HG03457 (cell line): ENCODE measurements around the gene SRD5A2.

ENCODE experiments used
- ATAC-seq: cut with Tn5 transposase; IDR thresholded peaks from one replicate; pipeline ENCODE4 v1.9.1; 2021; ENCODE audit warnings: moderate number of reproducible peaks; ENCODE audit not compliant: unreplicated experiment

The SRD5A2 gene, protein sequence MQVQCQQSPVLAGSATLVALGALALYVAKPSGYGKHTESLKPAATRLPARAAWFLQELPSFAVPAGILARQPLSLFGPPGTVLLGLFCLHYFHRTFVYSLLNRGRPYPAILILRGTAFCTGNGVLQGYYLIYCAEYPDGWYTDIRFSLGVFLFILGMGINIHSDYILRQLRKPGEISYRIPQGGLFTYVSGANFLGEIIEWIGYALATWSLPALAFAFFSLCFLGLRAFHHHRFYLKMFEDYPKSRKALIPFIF

DNA sequence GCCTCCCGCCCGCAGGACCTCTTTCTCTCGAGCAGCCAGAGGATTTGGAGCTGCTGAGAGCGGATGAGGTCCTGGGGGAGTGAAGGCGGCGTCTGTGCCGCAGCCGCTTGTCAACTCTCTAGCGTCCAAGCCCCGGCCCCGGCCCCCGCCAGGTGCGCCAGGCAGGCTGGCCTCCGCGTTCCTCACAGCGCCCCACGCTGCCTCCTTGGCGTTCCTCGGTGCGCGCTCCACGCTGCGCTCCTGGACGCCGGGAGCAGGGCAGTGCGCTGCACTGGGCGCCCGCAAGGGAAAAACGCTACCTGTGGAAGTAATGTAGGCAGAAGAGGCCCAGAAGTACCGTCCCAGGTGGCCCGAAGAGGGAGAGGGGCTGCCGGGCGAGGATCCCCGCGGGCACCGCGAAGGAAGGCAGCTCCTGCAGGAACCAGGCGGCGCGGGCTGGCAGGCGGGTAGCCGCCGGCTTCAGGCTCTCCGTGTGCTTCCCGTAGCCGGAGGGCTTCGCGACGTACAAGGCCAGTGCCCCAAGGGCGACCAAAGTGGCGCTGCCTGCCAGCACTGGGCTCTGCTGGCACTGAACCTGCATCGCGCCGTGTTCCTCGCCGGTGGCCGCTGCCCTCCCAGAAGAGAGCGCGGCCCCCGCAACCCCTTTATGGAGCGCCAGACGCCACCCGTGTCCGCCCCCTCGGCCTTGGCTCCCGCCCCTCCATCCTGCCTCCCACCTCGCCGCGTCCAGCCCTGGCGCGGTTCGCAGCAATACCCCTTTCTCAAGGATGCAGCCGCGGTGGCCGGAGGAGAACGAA, at the start of gene SRD5A2:
Gene SRD5A2 (minus strand): TSS at position 618 of the 797 bp plus-strand sequence. CDS start 38 bp downstream, at position 580.
- no peak for ATAC-seq

DNA sequence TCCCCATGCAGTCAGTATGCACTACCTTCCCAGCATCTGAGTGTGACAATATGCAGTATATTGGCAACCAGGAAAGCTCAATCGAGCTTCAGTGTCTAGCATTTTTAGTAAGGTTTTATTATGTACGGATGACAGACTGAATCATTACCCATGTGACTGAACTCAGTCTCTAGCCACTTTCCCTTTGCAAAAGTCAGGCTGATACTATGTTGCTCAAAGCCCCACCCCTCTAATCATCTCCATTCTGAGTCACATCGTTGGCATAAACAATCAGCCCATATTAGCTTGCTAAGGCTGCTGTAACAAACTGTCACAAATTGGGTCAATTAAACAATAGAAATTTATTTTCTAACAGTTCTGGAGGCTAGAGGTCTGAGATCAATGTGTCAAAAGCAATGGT, 25.8 kb upstream of the SRD5A2 start:
- ATAC-seq, result no peak

DNA sequence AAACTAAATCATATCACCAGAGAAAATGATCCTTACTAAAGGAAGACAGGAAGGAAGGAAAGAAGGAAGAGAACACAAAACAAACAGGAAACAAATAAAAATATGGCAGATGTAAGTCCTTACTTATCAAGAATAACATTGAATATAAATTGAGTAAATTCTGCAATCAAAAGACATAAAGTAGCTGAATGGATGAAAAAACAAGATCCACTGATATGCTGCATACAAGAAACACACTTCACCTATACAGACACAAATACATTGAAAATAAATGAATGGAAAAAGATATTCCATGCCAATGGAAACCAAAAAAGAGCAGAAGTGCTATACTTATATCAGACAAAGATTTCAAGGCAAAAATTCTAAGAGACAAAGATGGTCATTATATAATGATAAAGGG, 18.0 kb upstream of the SRD5A2 start:
- no peak for ATAC-seq

DNA sequence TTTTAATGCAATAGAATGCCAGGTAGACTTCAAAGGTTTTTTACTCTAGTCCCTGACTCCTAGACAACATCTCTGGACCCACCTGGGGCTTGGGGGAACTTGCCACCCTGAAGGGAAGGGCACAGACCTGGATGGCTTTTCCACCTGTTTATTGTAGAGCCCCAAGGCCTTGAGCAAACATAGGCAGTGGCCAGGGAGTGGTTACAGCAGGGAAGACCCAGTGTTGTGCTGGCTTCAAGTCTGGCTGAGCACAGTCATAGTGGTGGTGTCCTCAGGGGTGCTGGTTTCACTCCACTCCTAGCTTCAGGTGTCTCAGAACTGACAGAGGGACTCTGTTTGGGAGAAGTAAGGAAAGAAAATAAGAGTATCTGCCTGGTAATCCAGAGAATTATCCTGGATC, 5.5 kb upstream of the SRD5A2 start:
- ATAC-seq, result no peak

DNA sequence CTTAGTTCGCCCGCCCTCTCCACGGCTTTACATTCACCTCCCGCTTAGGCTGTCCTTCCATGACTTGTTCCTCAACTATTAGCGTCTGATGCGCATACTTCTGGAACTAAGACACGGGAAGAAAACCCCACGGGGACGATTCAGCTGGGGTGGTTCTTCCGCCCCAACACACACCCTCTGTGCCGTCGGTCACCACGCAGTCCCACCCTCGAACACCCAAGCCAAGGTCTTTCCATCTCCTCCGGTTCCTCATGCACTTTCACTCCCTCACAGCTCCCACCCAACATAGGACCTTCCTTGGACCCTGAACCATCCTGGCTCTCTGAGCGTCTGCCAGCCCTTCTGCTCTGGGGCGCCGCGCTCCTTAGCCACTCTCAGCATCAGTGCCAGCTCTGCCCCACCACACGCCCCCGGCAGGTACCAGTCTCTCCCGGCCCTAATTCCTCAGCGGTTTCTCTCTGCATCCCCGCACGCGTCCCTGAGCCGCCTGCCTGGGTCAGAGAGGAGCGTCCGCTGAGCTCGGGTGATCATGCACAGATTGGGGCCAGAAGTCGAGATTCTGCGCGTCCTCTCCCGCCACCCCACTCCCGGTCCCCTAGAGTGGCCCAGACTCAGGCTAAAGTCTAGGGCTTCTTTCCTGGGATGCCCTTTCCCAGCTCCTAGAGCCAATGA, 522 bp upstream of the SRD5A2 start:
- ATAC-seq, result no peak

DNA sequence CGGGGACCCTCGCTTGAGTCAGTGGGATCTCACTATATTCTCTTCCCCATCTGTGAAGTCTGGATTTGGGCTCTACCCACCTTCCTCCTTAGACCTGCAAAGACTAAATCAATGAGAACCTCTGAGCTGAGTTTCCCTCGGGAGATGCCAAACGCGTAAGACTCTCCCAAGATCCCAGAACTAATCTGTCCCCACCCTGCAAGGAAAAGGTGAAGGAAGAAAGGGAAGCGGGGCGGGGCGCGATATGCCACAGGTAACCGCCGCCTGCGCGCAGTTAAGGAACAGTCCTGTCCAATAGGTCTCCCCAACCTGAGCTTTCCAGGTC, 780 bp downstream of the SRD5A2 start:
- ATAC-seq, result no peak

DNA sequence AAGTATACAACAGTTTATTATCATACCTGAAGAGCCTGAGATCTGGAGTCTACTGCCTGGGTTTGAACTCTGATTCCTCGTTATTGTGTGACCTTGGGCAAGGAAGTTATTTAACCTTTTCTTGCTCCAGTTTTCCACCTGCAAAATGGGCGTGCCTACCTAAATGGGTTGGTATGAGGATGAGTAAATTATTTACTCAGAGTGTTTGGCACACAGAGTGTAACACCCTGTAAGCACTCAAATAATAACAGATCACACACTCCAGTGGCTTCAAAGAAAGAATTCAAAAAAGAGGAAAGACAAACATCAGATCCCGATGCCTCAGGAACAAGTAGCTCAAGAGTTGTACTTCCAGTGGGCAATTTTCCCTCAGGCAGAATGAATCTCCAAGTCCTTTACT, 2.4 kb downstream of the SRD5A2 start:
- ATAC-seq, result no peak

DNA sequence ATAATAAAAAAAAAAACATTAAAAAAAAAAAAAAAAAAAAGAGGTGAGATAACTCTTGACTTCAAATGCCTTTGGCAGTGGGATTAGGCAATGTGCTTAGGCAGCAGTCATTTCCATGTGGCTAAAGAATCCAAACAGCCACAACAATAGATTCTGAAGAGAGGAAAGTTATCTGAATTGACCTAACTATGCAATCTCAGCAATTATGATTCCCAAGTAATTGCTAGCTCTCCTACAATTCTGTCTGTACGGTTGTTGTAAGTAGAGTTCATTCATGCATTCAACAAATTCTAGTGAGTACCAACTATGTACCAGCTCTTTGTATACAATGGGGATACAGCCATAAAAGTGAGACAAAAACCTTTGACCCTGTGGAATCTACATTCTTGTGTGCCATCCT, 3.6 kb downstream of the SRD5A2 start:
- no peak for ATAC-seq

DNA sequence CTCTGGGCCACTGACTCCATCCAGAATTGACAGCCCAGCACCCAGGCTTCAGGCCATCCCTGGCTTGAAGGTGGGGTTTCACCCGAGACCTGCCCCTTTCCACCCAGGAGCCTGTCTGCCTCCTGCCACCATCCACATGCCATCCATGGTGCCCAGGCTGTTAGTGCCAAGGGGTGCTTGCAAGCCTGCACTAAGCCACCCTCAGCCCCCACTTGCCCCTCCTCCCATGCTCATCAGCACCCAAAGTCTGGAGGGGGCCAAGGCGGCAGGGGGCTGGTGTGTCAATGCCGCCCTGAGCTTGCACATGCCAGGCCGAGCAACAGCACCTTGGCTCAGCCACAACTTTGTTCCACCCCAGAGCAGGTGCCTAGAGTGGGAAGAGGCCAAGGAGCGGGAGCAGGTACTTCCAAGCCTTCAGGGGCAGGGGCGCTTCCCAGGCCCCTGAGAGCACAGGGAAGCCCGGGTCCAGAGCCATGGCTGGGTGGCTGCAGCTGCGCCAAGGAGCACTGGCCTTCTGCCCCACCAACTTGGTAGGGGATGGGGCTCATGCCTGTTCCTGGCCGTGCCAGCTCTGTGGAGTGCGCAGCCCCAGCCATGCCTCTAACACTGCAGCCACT, 12.0 kb downstream of the SRD5A2 start:
- ATAC-seq, result no peak

DNA sequence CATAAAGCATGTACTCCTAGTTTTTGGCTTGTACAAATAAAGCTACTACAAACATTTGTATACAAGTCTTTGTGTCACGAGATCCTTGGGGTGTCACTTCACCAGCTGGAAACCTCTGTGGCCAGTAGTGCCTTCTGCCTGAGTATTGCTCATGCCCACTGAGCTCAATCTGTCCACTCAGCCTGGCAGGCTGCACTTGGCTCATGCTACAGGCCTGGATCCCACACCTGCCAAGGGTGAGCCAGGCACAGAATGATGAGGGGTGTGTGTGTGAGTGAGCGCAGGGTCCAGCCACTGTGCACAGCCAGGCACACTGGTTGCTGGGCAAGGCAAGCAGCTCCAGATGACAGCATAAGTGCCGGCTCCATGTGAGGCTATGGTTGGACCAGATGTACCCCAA, 13.1 kb downstream of the SRD5A2 start:
- no peak for ATAC-seq

DNA sequence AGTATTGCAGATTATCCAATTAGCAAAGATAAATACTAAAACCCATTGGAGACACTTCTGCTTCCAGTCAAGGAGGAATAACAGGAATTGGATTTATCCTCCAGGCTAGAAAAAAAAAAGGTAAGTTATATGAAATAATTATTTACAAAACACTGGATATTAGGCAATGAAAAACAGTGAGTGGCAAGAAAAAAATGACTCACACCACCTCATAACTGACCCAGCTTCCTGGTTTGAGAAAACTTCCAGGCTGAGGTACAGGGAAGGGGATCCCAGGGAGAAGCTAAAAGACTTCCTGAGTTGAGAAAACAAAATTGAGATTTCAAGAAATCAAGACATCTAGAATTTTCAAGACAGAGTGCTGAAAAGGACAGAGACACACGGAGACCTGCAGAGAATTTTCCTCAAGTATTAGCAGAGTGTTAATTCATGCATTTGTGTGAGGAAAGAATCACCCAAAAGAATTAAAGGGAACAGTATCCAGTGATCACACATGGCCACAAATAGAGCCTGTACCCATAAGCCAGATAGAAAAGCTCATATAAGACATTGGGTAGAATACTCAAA, 17.4 kb downstream of the SRD5A2 start:
- no peak for ATAC-seq

DNA sequence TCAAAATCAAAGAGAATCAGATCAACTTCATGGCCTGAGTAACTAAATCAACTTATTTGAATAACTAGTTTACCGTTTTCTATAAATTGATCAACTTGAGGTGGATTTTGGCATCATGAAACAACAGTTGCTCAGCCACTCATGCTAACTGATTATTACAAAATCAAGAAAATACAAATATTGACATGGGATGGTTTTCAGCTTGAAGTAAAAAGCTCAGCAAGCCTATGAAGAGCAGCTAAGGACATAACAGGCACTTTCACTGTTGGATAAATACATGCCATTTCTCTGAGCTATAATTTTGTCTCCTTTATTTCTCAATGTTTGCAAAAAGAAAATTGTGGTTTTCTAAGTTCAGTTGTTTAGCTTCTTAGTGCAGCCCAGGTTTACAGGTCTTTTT, 18.9 kb downstream of the SRD5A2 start:
- no peak for ATAC-seq

DNA sequence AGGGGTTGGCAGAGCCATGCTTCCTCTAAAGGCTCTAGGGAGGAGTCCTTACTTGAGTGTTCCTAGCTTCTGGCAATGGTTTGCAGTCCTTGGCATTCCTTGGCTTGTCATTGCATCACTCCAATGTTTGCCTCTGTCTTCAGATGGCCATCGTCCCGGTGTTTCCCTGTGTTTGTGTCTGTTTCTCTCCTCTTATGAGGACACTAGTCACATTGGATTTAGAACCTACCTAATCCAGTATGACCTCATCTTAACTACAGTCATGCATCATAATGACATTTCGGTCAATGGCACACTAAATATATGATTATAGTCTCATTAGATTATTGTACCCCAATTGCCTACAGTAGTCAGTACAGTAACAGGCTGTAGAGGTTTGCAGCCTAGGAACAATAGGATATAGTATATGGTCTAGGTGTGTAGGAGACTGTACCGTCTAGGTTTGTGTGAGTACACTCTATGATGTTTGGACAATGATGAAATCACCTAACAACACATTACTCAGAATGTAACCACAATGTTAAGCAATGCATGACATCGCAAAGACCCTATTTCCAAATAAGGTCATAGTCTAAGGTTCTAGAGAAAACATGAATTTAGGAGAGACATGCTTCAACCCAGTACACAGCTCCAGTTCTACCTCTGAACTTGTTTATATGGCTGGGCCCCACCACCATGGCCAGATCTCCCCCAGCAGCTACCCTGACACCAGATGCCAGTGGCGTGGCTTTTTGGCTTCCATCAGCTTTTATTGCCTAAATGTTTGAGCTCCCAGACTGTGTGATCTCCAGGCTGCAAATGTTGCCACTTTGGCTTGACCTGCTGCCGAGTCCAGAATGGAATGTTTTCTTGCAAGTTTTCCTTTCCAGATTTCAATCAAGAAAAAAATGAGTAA, 22.1 kb downstream of the SRD5A2 start:
- ATAC-seq, result no peak

DNA sequence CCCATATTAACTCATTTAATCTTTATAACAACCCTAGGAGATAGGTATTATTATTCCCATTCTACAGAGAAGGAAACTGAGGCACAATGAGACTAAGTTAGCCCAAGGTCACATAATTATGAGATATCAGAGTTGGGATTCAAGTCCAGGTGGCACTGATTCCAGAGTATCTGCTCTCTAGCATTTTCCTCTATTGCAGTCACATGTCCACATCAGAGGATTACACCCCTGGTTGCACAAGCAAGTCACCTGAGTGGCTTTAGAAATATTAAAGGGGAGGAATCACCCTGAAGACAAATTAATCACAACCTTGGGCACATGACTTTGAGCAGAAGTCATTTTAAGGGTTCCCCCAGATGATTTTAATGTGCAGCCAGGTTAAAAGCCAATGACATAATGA, 23.8 kb downstream of the SRD5A2 start:
- ATAC-seq, result no peak

DNA sequence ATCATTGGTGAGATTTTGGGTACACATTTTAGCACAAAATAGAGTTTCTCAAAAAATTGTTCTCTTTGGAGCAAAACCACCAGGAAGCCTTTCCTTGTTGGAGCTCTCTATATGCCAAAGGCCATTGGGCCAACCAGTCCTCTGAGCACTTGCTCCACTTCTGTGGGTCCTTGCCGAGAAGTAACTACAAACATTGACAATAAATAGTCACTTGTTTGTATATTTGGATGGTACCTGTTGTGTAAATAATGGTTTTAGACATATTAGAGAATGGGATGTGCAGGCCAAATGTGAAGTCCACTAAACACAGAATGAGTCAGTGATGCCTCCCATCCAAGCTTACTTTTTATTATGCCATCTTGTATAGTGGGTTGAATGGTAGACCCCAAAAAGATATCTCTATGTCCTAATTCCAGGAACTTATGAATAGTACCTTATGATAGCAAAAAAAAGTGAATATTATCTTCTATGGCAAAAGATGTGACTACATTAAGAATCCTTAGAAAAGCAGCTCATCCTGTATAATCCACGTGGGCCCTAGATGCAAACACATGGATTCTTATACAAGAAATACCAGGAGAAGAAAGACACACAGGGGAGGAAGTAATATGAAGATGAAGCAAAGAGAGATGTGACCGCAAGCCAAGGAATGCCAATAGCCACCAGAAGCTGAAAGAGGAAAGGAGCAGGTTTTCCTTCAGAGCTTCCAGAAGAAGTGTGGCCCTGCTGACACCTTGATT, 24.6 kb downstream of the SRD5A2 start:
- no peak for ATAC-seq

DNA sequence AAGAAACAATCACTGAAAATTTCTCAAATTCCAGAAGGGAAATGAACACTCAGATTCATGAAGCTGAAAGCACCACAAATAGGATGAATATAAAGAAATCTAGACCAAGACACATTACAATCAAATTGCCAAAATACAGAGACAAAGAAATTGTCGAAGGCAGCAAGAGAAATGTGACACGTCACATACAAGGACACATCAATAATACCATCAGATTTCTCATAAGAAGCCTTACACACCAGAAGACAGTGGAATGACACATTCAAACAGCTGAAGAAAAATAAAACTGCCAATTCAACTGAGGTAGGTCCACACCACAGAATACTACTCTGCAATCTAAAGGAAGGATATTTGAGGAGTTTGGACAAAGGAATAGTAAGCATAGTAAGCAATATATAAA, 27.4 kb downstream of the SRD5A2 start:
- no peak for ATAC-seq

DNA sequence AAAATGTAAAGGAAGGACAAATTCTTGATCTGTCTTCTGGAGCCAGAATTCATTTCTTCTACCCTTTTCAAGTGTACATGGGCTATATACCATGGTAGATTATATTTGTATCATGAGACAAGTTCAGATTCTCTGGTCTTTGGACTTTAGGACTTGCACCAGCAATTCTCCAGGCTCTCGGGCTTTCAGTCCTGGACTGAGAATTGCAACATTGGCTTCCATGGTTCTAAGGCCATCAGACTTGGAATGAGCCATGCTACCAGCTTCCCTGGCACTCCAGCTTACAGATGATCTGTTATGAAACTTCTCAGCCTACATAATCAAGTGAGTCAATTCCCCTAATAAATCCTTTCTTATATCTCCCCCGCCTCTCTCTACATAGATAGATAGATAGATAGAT, 33.3 kb downstream of the SRD5A2 start:
- ATAC-seq, result no peak

DNA sequence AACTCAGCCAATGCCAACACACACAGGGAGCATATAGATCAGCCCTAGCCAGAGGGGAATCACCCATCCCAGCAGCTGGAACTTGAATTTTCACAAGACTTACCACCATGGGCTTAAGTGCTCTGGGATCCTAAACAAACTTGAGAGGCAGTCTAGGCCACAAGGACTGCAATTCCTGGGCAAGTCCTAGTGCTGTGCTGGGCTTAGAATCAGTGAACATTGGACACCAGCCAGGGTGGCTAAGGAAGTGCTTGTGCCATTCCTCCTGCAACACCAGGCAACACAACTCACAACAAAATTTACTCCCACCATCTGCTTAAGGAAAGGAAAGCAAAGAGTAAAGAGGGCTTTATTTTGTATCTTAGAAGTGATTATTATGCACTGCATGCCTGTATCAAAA, 38.9 kb downstream of the SRD5A2 start:
- ATAC-seq, result no peak

DNA sequence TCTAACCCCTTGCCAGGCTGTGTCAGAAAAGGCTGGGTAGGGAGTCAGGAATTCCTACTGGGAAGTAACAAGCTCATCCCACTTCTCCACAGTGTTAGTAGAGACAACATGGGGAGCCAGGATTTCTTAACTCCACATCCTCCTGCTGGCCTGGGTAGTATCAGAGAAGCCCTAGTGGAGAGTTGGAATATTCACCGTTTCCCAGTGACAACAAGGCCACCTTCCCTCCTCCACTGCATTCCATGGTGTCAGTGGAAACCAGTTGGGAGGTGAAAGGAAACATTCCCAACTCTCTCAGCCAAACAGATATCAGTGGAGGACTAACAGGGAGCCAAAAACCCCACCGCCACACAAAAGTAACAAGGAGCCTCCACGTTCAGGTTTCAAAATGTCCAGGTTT, 41.2 kb downstream of the SRD5A2 start:
- ATAC-seq, result no peak

DNA sequence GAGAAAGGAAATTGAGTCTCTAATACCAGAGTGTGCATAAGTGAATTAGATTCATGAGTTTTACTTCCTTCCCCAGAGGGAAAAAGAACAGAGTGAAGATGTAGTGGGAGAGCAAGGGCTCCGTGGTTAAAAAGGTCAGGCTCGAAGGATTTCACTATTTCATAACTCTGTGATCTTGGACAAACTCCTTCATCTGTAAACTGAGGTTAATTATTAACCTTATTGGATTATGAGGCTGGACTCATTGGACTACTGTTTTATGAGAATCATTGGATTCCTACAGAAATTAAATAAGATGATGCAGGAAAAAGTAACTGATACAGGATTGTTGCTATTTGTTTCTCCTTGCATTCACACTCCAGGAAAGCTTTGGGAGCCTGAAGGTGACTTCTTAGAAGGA, 45.0 kb downstream of the SRD5A2 start:
- ATAC-seq, result no peak
